Measurements from ENCODE around the gene NF1. TPM values are rescaled to one million over a fixed set of nuclear protein-coding genes. Genes with fewer than 3 reads are reported as not detected.

NF1 gene
- total and polyA plus RNA-seq, 2 of the 13 experiments (the other 11 are each of a cell fraction or from before 2014, with no cell fraction given), result 21.5 to 26.5 TPM

DNA sequence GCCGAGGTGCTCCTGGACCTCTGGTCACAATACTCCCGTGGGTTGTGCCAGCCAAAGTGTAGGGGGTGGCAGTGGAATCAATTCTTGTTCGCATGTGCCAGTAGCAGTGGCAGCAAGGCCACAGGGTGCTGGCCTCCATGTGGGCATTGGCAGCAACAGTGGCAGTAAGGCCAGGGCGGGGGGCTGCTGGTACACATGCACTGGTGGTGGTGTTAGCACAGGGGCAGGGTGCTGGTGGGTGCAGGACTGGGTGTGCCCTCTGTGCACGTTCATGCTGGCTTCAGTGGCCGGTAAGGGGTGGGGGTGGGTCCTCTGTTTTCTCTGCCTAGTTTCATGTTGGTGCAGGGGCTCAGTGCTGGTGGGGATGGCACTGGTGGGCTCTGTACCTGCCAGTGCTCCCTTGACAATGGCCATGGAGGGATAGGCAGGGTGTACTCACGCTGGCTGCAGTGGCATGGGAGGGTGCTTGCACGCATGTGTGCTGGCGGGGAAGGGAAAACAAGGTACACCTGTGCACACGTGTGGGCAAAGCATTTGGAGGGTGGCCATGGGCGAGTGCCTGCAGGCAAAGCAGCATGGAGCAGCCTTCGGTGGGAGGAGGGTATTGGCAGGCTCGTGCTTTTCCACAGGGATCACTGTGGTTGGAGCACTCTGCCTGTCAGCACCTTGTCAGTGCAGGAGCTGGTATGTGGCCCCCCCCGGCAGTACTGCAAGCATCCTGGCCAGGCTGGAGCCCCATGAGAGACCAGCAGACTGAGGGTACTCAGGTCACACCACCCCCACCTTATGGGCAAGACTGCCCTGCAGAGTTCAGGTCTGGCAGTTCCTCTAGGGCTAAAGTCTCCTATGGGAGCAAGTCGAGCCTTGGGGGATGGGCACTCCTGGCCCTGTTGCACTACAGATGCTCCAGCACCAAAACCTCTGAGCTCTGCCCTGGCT lies 35.8 kb downstream of the NF1 start:
- Histone ChIP-seq H3K4me3 (replicated peaks in 1 of 3; ENCODE audit: insufficient read depth in 1 of 3, low read depth in 2 of 3, low read length in 3 of 3) (no peak overlapping the region), H4K20me1 (ENCODE audit: insufficient read depth, low read length) (peaks cover 5% of the 10 kb centered on the region; the same call in 1 of the 2 replicates), H2AFZ (ENCODE audit: low read length) (no peak overlapping the region), H3K4me2 (ENCODE audit: low read depth, low read length) (no peak overlapping the region), H3K36me3 (replicated peaks in 1 of 2; ENCODE audit: control insufficient read depth in 1 of 2, insufficient read depth in 2 of 2, low read length in 2 of 2) (no peaks in the 10 kb centered on the region), H3K27ac (ENCODE audit: extremely low read length, insufficient read depth, low read length) (no peak overlapping the region), H3K79me2 (ENCODE audit: insufficient read depth, low read length) (peaks cover 43% of the 10 kb centered on the region), H3K27me3 (ENCODE audit: control insufficient read depth in 1 of 2, insufficient read depth in 2 of 2, low read length in 2 of 2) (no peaks in the 10 kb centered on the region), H3K9me3 (ENCODE audit: low read length) (no peaks in the 10 kb centered on the region), H3K4me1 (ENCODE audit: insufficient read depth, low read length) (peaks cover 26% of the 10 kb centered on the region), H3K9ac (ENCODE audit: insufficient read depth, low read depth, low read length) (no peak overlapping the region)
- DNase-seq (ENCODE audit: low spot score), result no peak
- ChIA-PET POLR2A (no interaction called here), CTCF (ENCODE audit: low intra/inter-chr PET ratio, low total read pairs) (no interaction called here)
- in situ Hi-C loops (cut with HindIII; ENCODE audit: extremely low pct_ligation_motif_present, low pct_unique_long_range_greater_than_20kb) (no loop called here), intact Hi-C loops (cut with micrococcal nuclease; ENCODE audit: unreplicated experiment) (no loop called here)
- BruUV-seq (replicated peaks), result no TSS peak
- no peak for TF ChIP-seq ETS1 (CRISPR knock-in tag; IDR thresholded peaks at IDR 0.05)
- peak; percentile 10; the same call in 1 of the 2 replicates for TF ChIP-seq ZNF687 (CRISPR knock-in tag; IDR thresholded peaks at IDR 0.05)
- no peak for TF ChIP-seq PRPF4 (IDR thresholded peaks at IDR 0.05; ENCODE audit: low read depth, low read length, poor library complexity, severe bottlenecking)
- no peak for TF ChIP-seq MED1 (CRISPR knock-in tag; IDR thresholded peaks at IDR 0.05)
- TF ChIP-seq ZFP62 (CRISPR knock-in tag; IDR thresholded peaks at IDR 0.05), result no peak
- TF ChIP-seq ZNF703 (CRISPR knock-in tag; IDR thresholded peaks at IDR 0.05; ENCODE audit: borderline replicate concordance), result no peak
- peak; percentile 57; the same call in 1 of the 2 replicates for TF ChIP-seq ZNF263 (CRISPR knock-in tag; IDR thresholded peaks at IDR 0.05)
- no peak for TF ChIP-seq JUNB (CRISPR knock-in tag; IDR thresholded peaks at IDR 0.05; ENCODE audit: borderline replicate concordance)
- TF ChIP-seq THAP11 (CRISPR knock-in tag; IDR thresholded peaks at IDR 0.05), result no peak
- TF ChIP-seq NFYB (CRISPR knock-in tag; IDR thresholded peaks at IDR 0.05), result no peak
- ATAC-seq, result no peak; the same call in 2 of the 3 replicates
- 94% methylated on average over 8 of the region's 15 CpGs for WGBS (ENCODE audit: low lambda C conversion rate)
- FAIRE-seq, result no peak
